DND-41 (cell line): ENCODE results near the gene PUSL1.

ENCODE experiments used
- ATAC-seq: fragments of 200-7000 bp; cut with Tn5 transposase; 3 replicates; pipeline ENCODE4 v1.9.1; 2021; ENCODE audit warnings: low read depth; ENCODE audit not compliant: insufficient read depth
- DNase-seq: peaks from one replicate; pipeline ENCODE4 v3.0.0-alpha.2; 2020
- H2AFZ ChIP-seq: 2 replicates; pipeline ENCODE4 v1.6.0; 2012; ENCODE audit warnings: low read depth, low read length
- H3K27ac ChIP-seq: 2 replicates; pipeline ENCODE4 v1.5.1; 2012; ENCODE audit warnings: low read length, inconsistent platforms
- H3K27me3 ChIP-seq: fragments of 200-600 bp; sonication (generic); 2 replicates; pipeline ENCODE4 v1.6.0; 2012; ENCODE audit warnings: low read length, mild to moderate bottlenecking, inconsistent platforms; ENCODE audit not compliant: insufficient read depth, poor library complexity
- H3K36me3 ChIP-seq: 2 replicates; pipeline ENCODE4 v1.5.1; 2012; ENCODE audit warnings: low read length, inconsistent platforms; ENCODE audit not compliant: insufficient read depth
- H3K4me1 ChIP-seq: 2 replicates; pipeline ENCODE4 v1.5.1; 2012; ENCODE audit warnings: mild to moderate bottlenecking, low read length; ENCODE audit not compliant: insufficient read depth
- H3K4me2 ChIP-seq: 2 replicates; pipeline ENCODE4 v1.6.0; 2012; ENCODE audit warnings: mild to moderate bottlenecking, moderate library complexity, low read length, inconsistent platforms; ENCODE audit not compliant: insufficient read depth
- H3K4me3 ChIP-seq, 2 experiments: fragments of 200-600 bp in 1 of 2; shearing (Covaris generic) in 1 of 2; 2 replicates each; pipeline ENCODE4 v1.5.1; 2012 to 2016; ENCODE audit warnings: inconsistent platforms in 2 of 2, low read length in 2 of 2, mild to moderate bottlenecking in 2 of 2, low read depth in 1 of 2, moderate library complexity in 1 of 2
- H3K79me2 ChIP-seq: 2 replicates; pipeline ENCODE4 v1.6.0; 2012; ENCODE audit warnings: low read length, inconsistent platforms; ENCODE audit not compliant: insufficient read depth
- H3K9ac ChIP-seq: 2 replicates; pipeline ENCODE4 v1.6.0; 2012; ENCODE audit warnings: low read depth, mild to moderate bottlenecking, inconsistent platforms, low read length, moderate library complexity
- H3K9me3 ChIP-seq: 2 replicates; pipeline ENCODE4 v1.5.1; 2012; ENCODE audit warnings: low read length, moderate library complexity, mild to moderate bottlenecking, inconsistent platforms; ENCODE audit not compliant: insufficient read depth, severe bottlenecking
- H4K20me1 ChIP-seq: 2 replicates; pipeline ENCODE4 v1.6.0; 2012; ENCODE audit warnings: low read length; ENCODE audit not compliant: insufficient read depth
- EZH2 ChIP-seq: IDR thresholded peaks from 3 replicates; pipeline ENCODE4 v1.6.1; 2012; ENCODE audit warnings: borderline replicate concordance, low read depth, mild to moderate bottlenecking, moderate library complexity, low read length, inconsistent platforms; ENCODE audit not compliant: severe bottlenecking
- TF ChIP-seq, protein P1 (sequence below): IDR thresholded peaks from 2 replicates; pipeline ENCODE4 v1.5.1; 2012; ENCODE audit warnings: borderline replicate concordance, low read length, moderate library complexity, mild to moderate bottlenecking; ENCODE audit not compliant: poor library complexity, severe bottlenecking; ENCODE audit errors: extremely low read depth

PUSL1 gene

DNA sequence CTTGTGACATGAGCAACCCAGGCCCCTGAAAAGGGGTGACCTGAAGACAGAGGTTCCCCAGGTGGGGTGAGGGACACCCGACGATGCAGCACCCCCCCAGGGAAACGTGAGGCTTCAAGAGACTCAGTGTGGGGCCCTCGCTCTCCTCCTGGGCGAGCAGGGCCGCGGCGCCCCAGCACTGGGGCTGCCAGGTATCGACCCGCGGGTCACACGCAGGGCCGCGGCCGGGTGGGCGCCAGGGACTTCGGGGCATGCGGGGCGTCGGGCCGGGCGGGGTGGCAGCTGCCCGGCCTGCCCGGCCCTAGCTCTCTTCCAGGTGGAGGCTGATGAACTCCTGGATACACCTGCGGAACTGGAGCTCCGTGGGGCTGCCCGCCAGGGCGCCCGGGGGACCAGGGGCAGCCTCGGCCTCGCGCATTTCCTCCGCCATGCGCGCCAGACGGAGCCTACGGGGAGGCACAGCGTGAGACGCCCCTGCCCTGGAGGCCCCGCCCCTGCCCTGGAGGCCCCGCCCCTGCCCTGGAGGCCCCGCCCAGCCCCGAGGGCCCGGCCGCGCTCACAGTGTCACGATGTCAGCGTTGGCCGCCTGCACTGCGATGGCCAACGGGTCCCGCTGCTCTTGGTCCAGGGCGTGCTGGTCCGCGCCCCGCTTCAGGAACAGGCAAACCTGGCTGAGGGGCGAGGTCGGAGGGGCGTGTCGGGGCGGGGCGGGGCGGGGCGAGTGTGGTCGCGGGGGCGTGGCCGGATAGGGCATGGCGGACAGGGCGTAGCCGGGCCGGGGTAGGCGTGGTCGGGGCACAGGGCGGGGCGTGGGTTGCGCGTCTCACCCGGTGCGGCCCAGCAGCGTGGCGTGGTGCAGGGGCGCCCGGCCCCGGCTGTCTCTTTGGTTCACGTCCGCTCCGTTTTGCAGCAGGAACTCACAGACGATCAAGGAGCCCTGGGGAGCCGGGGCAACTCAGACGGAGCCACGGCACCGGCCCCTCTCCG, 14.8 kb upstream of the PUSL1 start:
- no peak overlapping the region for H3K4me2 ChIP-seq
- no peaks in the 10 kb centered on the region for H3K27me3 ChIP-seq
- H3K9me3 ChIP-seq: no peaks in the 10 kb centered on the region
- no peaks in the 10 kb centered on the region for H3K79me2 ChIP-seq
- peaks cover 11% of the 10 kb centered on the region; the same call in 1 of the 2 replicates for H3K36me3 ChIP-seq
- no peak for TF ChIP-seq EZH2
- TF ChIP-seq, protein P1, sequence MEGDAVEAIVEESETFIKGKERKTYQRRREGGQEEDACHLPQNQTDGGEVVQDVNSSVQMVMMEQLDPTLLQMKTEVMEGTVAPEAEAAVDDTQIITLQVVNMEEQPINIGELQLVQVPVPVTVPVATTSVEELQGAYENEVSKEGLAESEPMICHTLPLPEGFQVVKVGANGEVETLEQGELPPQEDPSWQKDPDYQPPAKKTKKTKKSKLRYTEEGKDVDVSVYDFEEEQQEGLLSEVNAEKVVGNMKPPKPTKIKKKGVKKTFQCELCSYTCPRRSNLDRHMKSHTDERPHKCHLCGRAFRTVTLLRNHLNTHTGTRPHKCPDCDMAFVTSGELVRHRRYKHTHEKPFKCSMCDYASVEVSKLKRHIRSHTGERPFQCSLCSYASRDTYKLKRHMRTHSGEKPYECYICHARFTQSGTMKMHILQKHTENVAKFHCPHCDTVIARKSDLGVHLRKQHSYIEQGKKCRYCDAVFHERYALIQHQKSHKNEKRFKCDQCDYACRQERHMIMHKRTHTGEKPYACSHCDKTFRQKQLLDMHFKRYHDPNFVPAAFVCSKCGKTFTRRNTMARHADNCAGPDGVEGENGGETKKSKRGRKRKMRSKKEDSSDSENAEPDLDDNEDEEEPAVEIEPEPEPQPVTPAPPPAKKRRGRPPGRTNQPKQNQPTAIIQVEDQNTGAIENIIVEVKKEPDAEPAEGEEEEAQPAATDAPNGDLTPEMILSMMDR: no peak
- H3K27ac ChIP-seq: no peak overlapping the region
- ATAC-seq (no peak), DNase-seq (no peak)
- peaks cover 15% of the 10 kb centered on the region for H4K20me1 ChIP-seq
- H3K4me3 ChIP-seq: no peak overlapping the region
- no peaks in the 10 kb centered on the region for H3K4me1 ChIP-seq
- H2AFZ ChIP-seq: no peak overlapping the region
- H3K9ac ChIP-seq: no peak overlapping the region

DNA sequence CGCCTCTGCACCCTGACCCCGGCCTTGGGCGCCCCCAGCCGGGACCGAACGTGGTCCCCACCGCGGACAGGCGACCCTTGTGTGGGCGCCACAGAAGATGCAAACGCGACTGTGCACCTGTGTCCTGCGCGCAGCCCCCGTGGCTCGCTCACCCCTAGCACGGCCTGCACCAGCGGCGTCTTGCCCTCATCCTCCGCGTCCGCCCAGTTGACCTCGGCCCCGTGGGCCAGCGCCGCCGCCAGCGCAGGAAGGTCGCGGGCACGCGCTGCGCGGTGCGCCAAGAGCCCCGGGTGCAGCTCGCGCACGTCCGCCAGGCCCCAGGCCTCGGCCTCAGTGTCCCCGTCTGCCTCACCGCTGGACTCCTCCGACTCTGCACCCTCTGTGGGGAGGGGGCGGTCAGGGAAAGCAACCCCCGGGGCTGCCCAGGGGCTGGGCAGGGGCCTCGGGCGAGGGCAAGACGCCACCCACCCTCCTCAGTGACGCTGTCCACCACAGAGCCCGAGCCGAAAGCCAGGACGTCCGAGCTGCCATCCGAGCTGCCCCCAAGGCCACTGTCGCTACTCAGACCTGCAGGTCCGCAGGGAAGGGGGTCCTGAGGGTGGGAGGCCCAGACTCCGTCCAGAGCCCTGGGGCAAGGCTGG, 14.0 kb upstream of the PUSL1 start:
- no peaks in the 10 kb centered on the region for H3K79me2 ChIP-seq
- H2AFZ ChIP-seq: no peak overlapping the region
- H3K27ac ChIP-seq: no peak overlapping the region
- TF ChIP-seq, protein P1: no peak
- no peak for TF ChIP-seq EZH2
- no peaks in the 10 kb centered on the region for H3K27me3 ChIP-seq
- H3K9me3 ChIP-seq: no peaks in the 10 kb centered on the region
- no peak overlapping the region for H3K4me3 ChIP-seq
- H4K20me1 ChIP-seq: peaks cover 22% of the 10 kb centered on the region
- H3K4me1 ChIP-seq: no peaks in the 10 kb centered on the region
- H3K4me2 ChIP-seq: no peak overlapping the region
- H3K36me3 ChIP-seq: peaks cover 16% of the 10 kb centered on the region; the same call in 1 of the 2 replicates
- DNase-seq (no peak), ATAC-seq (no peak)
- H3K9ac ChIP-seq: no peak overlapping the region

- DNase-seq (no peak), ATAC-seq (no peak)
- no peaks in the 10 kb centered on the region for H3K4me1 ChIP-seq
- no peak overlapping the region for H3K4me2 ChIP-seq
- no peak for TF ChIP-seq EZH2
- TF ChIP-seq, protein P1: no peak
- H3K36me3 ChIP-seq: peaks cover 16% of the 10 kb centered on the region; the same call in 1 of the 2 replicates
- no peak overlapping the region for H3K27ac ChIP-seq
- H3K9me3 ChIP-seq: no peaks in the 10 kb centered on the region
- peaks cover 32% of the 10 kb centered on the region for H4K20me1 ChIP-seq
- H3K4me3 ChIP-seq: no peak overlapping the region
- H3K79me2 ChIP-seq: no peaks in the 10 kb centered on the region
- H3K27me3 ChIP-seq: no peaks in the 10 kb centered on the region
- H3K9ac ChIP-seq: no peak overlapping the region
- H2AFZ ChIP-seq: no peak overlapping the region
Observed at GRCh38 chr1:1295154-1295923, 13.1 kb upstream of the PUSL1 start.
